GM18861 (cell line): Measurements from ENCODE around the gene TOR4A.

Experiments used
- ATAC-seq: cut with Tn5 transposase; IDR thresholded peaks from one replicate; pipeline ENCODE4 v1.9.1; 2021; ENCODE audit not compliant: unreplicated experiment

TOR4A gene

GRCh38 chr9:137331929-137332328 is 54.4 kb downstream of the TOR4A start:
- ATAC-seq: no peak
